OCI-LY7 (cell line): ENCODE results near the gene RSAD1.

Source experiments
- CTCF ChIP-seq: fragments of 200-600 bp; sonication (generic); conservative IDR thresholded peaks from 2 replicates; pipeline ENCODE4 v1.5.1; 2014; ENCODE audit warnings: mild to moderate bottlenecking, antibody characterized with exemption, low read length, moderate library complexity, mixed read lengths
- EZH2phosphoT487 ChIP-seq: fragments of 200-600 bp; sonication (generic); IDR thresholded peaks from 2 replicates; pipeline ENCODE4 v1.6.1; 2018; ENCODE audit warnings: low read depth, borderline replicate concordance, mild to moderate bottlenecking, mixed run types, antibody characterized with exemption, low read length, moderate library complexity, mixed read lengths

GRCh38 chr17:50476545-50477315, 1.9 kb upstream of the RSAD1 start:
- TF ChIP-seq CTCF, result no peak
- no peak for TF ChIP-seq EZH2phosphoT487
